ENCODE measurements around the gene NAXD.

- TF ChIP-seq EZH2phosphoT487 (IDR thresholded peaks at IDR 0.05) (no peak), CTCF (IDR thresholded peaks at IDR 0.05) (no peak)
These were observed 34.2 kb downstream of the NAXD start for GRCh38 chr13:110649551-110649950.
